ENCODE results near the gene TIMM13. TPM values are rescaled to one million over a fixed set of nuclear protein-coding genes. Genes with fewer than 3 reads are reported as not detected.

The TIMM13 gene
- total and polyA plus RNA-seq, 12 donors: 54.2 to 116 (median 68.6) TPM

DNA sequence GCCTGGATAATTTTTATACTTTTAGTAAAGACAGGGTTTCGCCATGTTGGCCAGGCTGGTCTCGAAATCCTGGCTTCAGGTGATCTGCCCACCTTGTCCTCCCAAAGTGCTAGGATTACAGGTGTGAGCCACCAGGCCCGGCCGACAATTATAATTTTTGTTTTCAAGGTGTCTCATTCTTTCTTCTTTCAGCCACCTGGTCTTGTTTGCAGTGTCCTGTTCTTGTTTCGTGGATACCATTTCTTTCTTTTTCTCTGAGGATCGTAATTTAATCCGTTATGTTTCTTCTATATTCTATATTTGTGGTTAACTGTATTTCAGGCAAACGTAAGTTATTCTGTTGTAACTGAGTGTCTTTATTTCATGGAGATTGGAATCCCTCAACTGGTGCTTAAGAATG, 15.7 kb downstream of the TIMM13 start:
- 87 to 90% methylated on average over 8 of the region's 8 CpGs for whole genome bisulfite sequencing, 2 donors
- no peak for ATAC-seq
- intact Hi-C loops (cut with DNase I): no loop called here

GRCh38 chr19:2410023-2410422, 17.4 kb downstream of the TIMM13 start:
- TF ChIP-seq CTCF (IDR thresholded peaks at IDR 0.05): no peak
- DNase-seq (no peak), ATAC-seq (no peak)
- Histone ChIP-seq H3K36me3 (no peaks in the 10 kb centered on the region), H3K27ac (no peak overlapping the region), H3K9me3 (peaks cover 0 to 8% (median 0%) of the 10 kb centered on the region in 11 donors), H3K27me3 (peaks cover 0 to 26% (median 6%) of the 10 kb centered on the region in 7 donors), H3K4me1 (no peaks in the 10 kb centered on the region), H3K4me3 (no peak overlapping the region)
- WGBS, 2 donors: 92 to 95% methylated on average over 7 of the region's 7 CpGs
- intact Hi-C loops (cut with DNase I): no loop called here

More for the DNA sequence above, 15.7 kb downstream of the TIMM13 start:
- Histone ChIP-seq H3K9me3 (peaks cover 0 to 12% (median 0%) of the 10 kb centered on the region in 11 donors), H3K36me3 (peaks cover 0 to 5% (median 0%) of the 10 kb centered on the region in 9 donors), H3K27me3 (peaks cover 0 to 26% (median 6%) of the 10 kb centered on the region in 7 donors), H3K4me3 (no peak overlapping the region), H3K4me1 (no peaks in the 10 kb centered on the region), H3K27ac (no peak overlapping the region)
- TF ChIP-seq CTCF (IDR thresholded peaks at IDR 0.05): no peak
- DNase-seq: no peak

DNA sequence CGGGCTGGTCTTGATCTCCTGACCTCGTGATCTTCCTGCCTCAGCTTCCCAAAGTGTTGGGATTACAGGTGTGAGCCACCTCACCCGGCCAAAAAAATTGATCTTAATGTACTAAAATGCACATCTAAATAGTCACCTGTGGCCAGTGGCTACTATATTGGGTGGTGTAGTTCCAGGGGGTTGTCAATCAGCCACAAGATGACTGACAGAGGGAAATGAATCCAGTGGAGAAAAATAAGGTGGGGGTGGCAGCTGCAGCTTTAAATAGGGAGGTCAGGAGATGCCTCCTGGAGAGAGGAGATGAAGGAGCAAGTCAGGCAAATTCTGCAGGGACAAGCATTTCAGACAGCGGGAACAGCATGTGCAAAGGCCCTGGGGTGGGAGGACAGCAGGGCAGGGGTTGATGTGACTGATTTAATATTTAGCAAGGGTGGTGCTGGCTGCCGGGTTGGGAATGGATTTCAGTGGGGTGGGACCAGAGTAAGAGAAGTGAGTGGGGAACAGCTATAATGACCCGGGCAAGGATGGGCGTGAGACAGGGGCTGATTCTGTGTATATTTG, 18.0 kb downstream of the TIMM13 start:
- DNase-seq: no peak
- H3K4me3 ChIP-seq: no peak overlapping the region
- no peak for ATAC-seq
- no peak overlapping the region for H3K27ac ChIP-seq
- no peak for TF ChIP-seq CTCF (IDR thresholded peaks at IDR 0.05)
- no peaks in the 10 kb centered on the region for H3K36me3 ChIP-seq
- WGBS, 2 donors: 88 to 92% methylated on average over 7 of the region's 7 CpGs
- H3K9me3 ChIP-seq: peaks cover 0 to 10% (median 0%) of the 10 kb centered on the region in 11 donors
- H3K4me1 ChIP-seq: no peaks in the 10 kb centered on the region
- intact Hi-C loops (cut with DNase I): no loop called here
- H3K27me3 ChIP-seq: peaks cover 0 to 26% (median 6%) of the 10 kb centered on the region in 7 donors

GRCh38 chr19:2408247-2408646, 19.1 kb downstream of the TIMM13 start:
- Histone ChIP-seq H3K27ac (no peak overlapping the region), H3K9me3 (peaks cover 0 to 15% (median 0%) of the 10 kb centered on the region in 11 donors), H3K4me3 (no peak overlapping the region), H3K36me3 (no peaks in the 10 kb centered on the region), H3K27me3 (peaks cover 0 to 26% (median 6%) of the 10 kb centered on the region in 7 donors), H3K4me1 (no peaks in the 10 kb centered on the region)
- no peak for ATAC-seq
- WGBS, 2 donors: 82 to 85% methylated on average over 25 of the region's 25 CpGs
- no peak for TF ChIP-seq CTCF (IDR thresholded peaks at IDR 0.05)
- DNase-seq: no peak
- intact Hi-C loops (cut with DNase I): no loop called here

Measured in heart right ventricle (tissue), 16 donors.